ENCODE results near the gene SNTG2. TPM values are rescaled to one million over a fixed set of nuclear protein-coding genes. Genes with fewer than 3 reads are reported as not detected.

SNTG2 gene
- total RNA-seq, 1 donor from 2014 or later: 0.47 TPM

- no peak for TF ChIP-seq CTCF (IDR thresholded peaks at IDR 0.05; ENCODE audit: borderline replicate concordance)
- Histone ChIP-seq H3K4me1 (no peaks in the 10 kb centered on the region), H3K27me3 (ENCODE audit: low read depth) (peaks cover 48% of the 10 kb centered on the region), H3K4me3 (no peak overlapping the region), H3K27ac (replicated peaks) (no peak overlapping the region), H3K36me3 (no peaks in the 10 kb centered on the region), H3K9me3 (replicated peaks) (no peaks in the 10 kb centered on the region)
- intact Hi-C loops (cut with micrococcal nuclease): no loop called here
- DNase-seq: no peak
These were observed 34.7 kb upstream of the SNTG2 start for GRCh38 chr2:915979-916378.

GRCh38 chr2:916935-917334 is 33.7 kb upstream of the SNTG2 start:
- Histone ChIP-seq H3K4me3 (no peak overlapping the region), H3K9me3 (replicated peaks) (no peaks in the 10 kb centered on the region), H3K36me3 (no peaks in the 10 kb centered on the region), H3K27ac (replicated peaks) (no peak overlapping the region), H3K27me3 (ENCODE audit: low read depth) (peaks cover 57% of the 10 kb centered on the region), H3K4me1 (no peaks in the 10 kb centered on the region)
- no peak for DNase-seq
- no peak for TF ChIP-seq CTCF (IDR thresholded peaks at IDR 0.05; ENCODE audit: borderline replicate concordance)
- intact Hi-C loops (cut with micrococcal nuclease): no loop called here

GRCh38 chr2:919672-920071 is 31.0 kb upstream of the SNTG2 start:
- H3K4me1 ChIP-seq: no peaks in the 10 kb centered on the region
- H3K36me3 ChIP-seq: no peaks in the 10 kb centered on the region
- DNase-seq: no peak
- H3K4me3 ChIP-seq: no peak overlapping the region
- no peak overlapping the region for H3K27ac ChIP-seq (replicated peaks)
- H3K9me3 ChIP-seq (replicated peaks): no peaks in the 10 kb centered on the region
- peaks cover 68% of the 10 kb centered on the region for H3K27me3 ChIP-seq (ENCODE audit: low read depth)
- no peak for TF ChIP-seq CTCF (IDR thresholded peaks at IDR 0.05; ENCODE audit: borderline replicate concordance)
- intact Hi-C loops (cut with micrococcal nuclease): no loop called here

- intact Hi-C loops (cut with micrococcal nuclease): no loop called here
- H3K9me3 ChIP-seq (replicated peaks): no peaks in the 10 kb centered on the region
- DNase-seq: no peak
These were observed 30.1 kb upstream of the SNTG2 start for GRCh38 chr2:920573-920972.

DNA sequence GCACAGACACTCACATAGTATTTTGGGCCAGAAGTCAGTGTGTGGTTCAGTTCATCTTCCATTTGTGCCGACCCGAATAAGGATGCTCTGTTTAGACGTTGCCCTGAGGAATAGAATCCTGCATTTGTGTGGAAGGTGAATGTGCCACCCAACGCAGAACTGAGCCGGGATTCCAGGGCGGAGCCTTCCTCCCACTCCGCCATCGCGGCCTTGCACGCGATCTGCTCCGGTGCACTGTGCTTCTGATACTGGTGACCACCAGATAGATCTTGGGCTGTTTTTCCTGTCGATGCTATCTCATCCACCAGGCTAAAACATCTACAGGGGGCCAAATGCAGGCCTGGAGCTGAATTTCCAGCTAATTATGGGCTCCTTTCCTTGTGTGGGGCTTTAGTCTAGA is 29.6 kb upstream of the SNTG2 start:
- no peak overlapping the region for H3K27ac ChIP-seq (replicated peaks)
- intact Hi-C loops (cut with micrococcal nuclease): no loop called here
- no peak overlapping the region for H3K4me3 ChIP-seq
- peaks cover 69% of the 10 kb centered on the region for H3K27me3 ChIP-seq (ENCODE audit: low read depth)
- no peak for DNase-seq
- no peak for TF ChIP-seq CTCF (IDR thresholded peaks at IDR 0.05; ENCODE audit: borderline replicate concordance)
- H3K36me3 ChIP-seq: no peaks in the 10 kb centered on the region
- H3K4me1 ChIP-seq: no peaks in the 10 kb centered on the region
- H3K9me3 ChIP-seq (replicated peaks): no peaks in the 10 kb centered on the region

More at GRCh38 chr2:920573-920972, 30.1 kb upstream of the SNTG2 start:
- Histone ChIP-seq H3K4me1 (no peaks in the 10 kb centered on the region), H3K27ac (replicated peaks) (no peak overlapping the region), H3K4me3 (no peak overlapping the region), H3K36me3 (no peaks in the 10 kb centered on the region), H3K27me3 (ENCODE audit: low read depth) (peaks cover 69% of the 10 kb centered on the region)
- no peak for TF ChIP-seq CTCF (IDR thresholded peaks at IDR 0.05; ENCODE audit: borderline replicate concordance)

DNA sequence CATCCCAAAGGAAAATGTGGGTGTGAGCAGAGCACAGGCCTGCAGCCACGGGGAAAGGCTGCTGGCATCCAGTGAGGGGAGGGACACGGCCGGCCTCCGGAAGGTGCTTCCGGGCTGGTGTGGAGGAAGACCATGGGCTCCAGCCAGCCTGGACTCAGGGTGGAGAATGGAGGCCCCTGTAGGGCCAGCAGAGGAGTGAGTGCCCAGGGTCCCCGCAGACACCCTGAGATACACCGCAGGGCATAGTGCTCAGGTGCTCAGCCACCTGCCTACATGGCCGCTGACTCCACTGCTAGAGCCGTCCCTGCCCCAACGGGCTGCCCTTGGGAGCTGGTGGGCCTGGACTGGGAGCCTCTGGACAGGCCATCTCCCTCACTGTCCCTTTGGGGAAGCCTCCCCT is 28.5 kb upstream of the SNTG2 start:
- H3K9me3 ChIP-seq (replicated peaks): no peaks in the 10 kb centered on the region
- no peak overlapping the region for H3K4me3 ChIP-seq
- H3K27ac ChIP-seq (replicated peaks): no peak overlapping the region
- peaks cover 57% of the 10 kb centered on the region for H3K27me3 ChIP-seq (ENCODE audit: low read depth)
- no peaks in the 10 kb centered on the region for H3K36me3 ChIP-seq
- no peak for TF ChIP-seq CTCF (IDR thresholded peaks at IDR 0.05; ENCODE audit: borderline replicate concordance)
- DNase-seq: no peak
- intact Hi-C loops (cut with micrococcal nuclease): no loop called here
- no peaks in the 10 kb centered on the region for H3K4me1 ChIP-seq

Data from left ventricle myocardium inferior (tissue), 1 donor.